HUES48 (cell line): Measurements from ENCODE around the gene JARID2.

Source experiments
- H3K27ac ChIP-seq: one replicate; pipeline ENCODE4 v1.7.0; 2013; ENCODE audit warnings: low read depth, low read length, inconsistent platforms
- H3K27me3 ChIP-seq: 2 replicates; pipeline ENCODE4 v1.6.1; 2013; ENCODE audit warnings: mild to moderate bottlenecking, low read length; ENCODE audit not compliant: control insufficient read depth, insufficient read depth
- H3K36me3 ChIP-seq: 2 replicates; pipeline ENCODE4 v1.6.1; 2013; ENCODE audit warnings: low read length; ENCODE audit not compliant: control insufficient read depth, insufficient read depth
- H3K4me1 ChIP-seq: 2 replicates; pipeline ENCODE4 v1.6.1; 2013; ENCODE audit warnings: mild to moderate bottlenecking, low read length; ENCODE audit not compliant: control insufficient read depth, insufficient read depth
- H3K4me3 ChIP-seq: 2 replicates; pipeline ENCODE4 v1.5.1; 2013; ENCODE audit warnings: mild to moderate bottlenecking, low read depth, low read length
- H3K9ac ChIP-seq: 2 replicates; pipeline ENCODE4 v1.6.1; 2013; ENCODE audit warnings: mild to moderate bottlenecking, low read depth, low read length, moderate library complexity
- H3K9me3 ChIP-seq: 2 replicates; pipeline ENCODE4 v1.6.1; 2013; ENCODE audit warnings: low read length; ENCODE audit not compliant: control insufficient read depth, insufficient read depth

JARID2 gene

GRCh38 chr6:15430186-15430585, 184.3 kb downstream of the JARID2 start:
- H3K9ac ChIP-seq, result no peak overlapping the region
- H3K27me3 ChIP-seq, result no peaks in the 10 kb centered on the region
- peaks cover 99% of the 10 kb centered on the region for H3K4me1 ChIP-seq
- no peak overlapping the region for H3K4me3 ChIP-seq
- H3K36me3 ChIP-seq, result 0 out of 2 replicates have a peak, but pooled peaks cover 8% of the 10 kb centered on the region
- H3K27ac ChIP-seq, result no peak overlapping the region
- H3K9me3 ChIP-seq, result no peaks in the 10 kb centered on the region

GRCh38 chr6:15430931-15431405, 185.1 kb downstream of the JARID2 start:
- H3K9me3 ChIP-seq, result no peaks in the 10 kb centered on the region
- no peak overlapping the region for H3K4me3 ChIP-seq
- no peaks in the 10 kb centered on the region for H3K27me3 ChIP-seq
- no peak overlapping the region for H3K9ac ChIP-seq
- H3K27ac ChIP-seq, result peak overlapping the region; percentile 52
- peaks cover 97% of the 10 kb centered on the region for H3K4me1 ChIP-seq
- no peaks in the 10 kb centered on the region for H3K36me3 ChIP-seq

DNA sequence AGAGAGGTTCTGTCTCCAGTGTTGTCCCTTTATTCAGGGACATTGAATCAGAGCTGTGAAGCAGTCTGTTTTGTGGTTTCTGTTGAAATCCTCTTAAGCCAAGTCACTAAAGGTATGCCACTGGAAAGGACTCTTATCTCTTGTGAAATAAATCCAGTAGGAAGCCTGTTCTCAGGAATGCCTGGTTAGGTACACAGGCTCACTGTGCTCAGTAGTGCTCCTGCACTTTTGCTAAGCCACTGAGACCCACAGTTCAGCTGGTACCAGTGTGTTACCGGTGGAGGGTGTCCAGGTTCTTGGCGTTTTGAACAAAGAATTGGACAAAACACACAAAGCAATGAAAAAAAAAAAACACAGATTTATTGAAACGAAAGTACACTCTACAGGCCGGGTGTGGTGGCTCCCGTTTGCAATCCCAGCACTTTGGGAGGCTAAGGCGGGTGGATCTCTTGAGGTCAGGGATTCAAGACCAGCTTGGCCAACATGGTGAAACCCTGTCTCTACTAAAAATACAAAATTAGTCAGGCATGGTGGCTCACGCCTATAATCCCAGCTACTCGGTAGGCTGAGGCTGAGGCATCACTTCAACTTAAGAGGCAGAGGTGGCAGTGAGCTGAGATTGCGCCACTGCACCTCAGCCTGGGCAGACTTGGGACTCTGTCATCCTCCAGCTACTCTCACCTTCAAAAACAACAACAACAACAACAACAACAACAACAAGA, 186.1 kb downstream of the JARID2 start:
- peak overlapping the region; percentile 52 for H3K27ac ChIP-seq
- H3K9ac ChIP-seq, result no peak overlapping the region
- H3K36me3 ChIP-seq, result no peaks in the 10 kb centered on the region
- H3K27me3 ChIP-seq, result no peaks in the 10 kb centered on the region
- peaks cover 98% of the 10 kb centered on the region for H3K4me1 ChIP-seq
- H3K9me3 ChIP-seq, result no peaks in the 10 kb centered on the region
- no peak overlapping the region for H3K4me3 ChIP-seq

GRCh38 chr6:15433511-15433861, 187.6 kb downstream of the JARID2 start:
- no peaks in the 10 kb centered on the region for H3K9me3 ChIP-seq
- no peaks in the 10 kb centered on the region for H3K27me3 ChIP-seq
- H3K36me3 ChIP-seq, result no peaks in the 10 kb centered on the region
- no peak overlapping the region for H3K27ac ChIP-seq
- H3K4me1 ChIP-seq, result peaks cover 99% of the 10 kb centered on the region
- H3K9ac ChIP-seq, result no peak overlapping the region
- H3K4me3 ChIP-seq, result no peak overlapping the region

- H3K27me3 ChIP-seq, result no peaks in the 10 kb centered on the region
- H3K27ac ChIP-seq, result peak overlapping the region; percentile 76
- H3K36me3 ChIP-seq, result no peaks in the 10 kb centered on the region
- H3K4me1 ChIP-seq, result peaks cover 97% of the 10 kb centered on the region
- no peaks in the 10 kb centered on the region for H3K9me3 ChIP-seq
- H3K9ac ChIP-seq, result no peak overlapping the region
- H3K4me3 ChIP-seq, result no peak overlapping the region
Measured at GRCh38 chr6:15434263-15434662, 188.4 kb downstream of the JARID2 start.

DNA sequence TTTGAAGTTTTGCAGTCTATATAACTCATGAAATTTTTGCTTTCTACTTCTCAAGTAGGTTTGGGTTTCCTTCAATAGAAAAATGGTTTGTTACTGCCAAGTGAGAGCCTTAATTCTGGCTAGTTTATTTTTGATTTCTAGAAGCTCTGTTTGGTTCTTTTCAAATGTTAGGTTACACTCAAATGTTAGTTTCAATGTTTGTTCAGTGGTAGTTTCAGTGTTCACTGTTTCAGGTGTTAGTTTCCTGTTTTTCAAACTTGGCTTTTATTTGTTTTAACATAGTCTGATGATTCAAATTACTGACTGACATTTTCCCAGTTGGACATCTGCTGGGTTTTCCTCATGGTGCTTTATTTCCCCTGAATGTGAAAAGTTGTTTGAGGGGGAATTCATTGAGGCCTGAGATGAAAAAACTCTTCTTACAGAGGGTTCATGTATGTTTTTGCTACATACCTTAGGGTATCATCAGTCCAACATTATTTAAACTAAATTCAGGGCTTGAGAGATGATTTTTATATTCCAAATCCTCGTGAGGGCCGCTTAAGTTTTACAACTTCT, 189.0 kb downstream of the JARID2 start:
- Histone ChIP-seq H3K9me3 (no peaks in the 10 kb centered on the region), H3K36me3 (no peaks in the 10 kb centered on the region), H3K27me3 (no peaks in the 10 kb centered on the region), H3K27ac (peak overlapping the region; percentile 76), H3K4me3 (no peak overlapping the region), H3K9ac (no peak overlapping the region), H3K4me1 (peaks cover 97% of the 10 kb centered on the region)

DNA sequence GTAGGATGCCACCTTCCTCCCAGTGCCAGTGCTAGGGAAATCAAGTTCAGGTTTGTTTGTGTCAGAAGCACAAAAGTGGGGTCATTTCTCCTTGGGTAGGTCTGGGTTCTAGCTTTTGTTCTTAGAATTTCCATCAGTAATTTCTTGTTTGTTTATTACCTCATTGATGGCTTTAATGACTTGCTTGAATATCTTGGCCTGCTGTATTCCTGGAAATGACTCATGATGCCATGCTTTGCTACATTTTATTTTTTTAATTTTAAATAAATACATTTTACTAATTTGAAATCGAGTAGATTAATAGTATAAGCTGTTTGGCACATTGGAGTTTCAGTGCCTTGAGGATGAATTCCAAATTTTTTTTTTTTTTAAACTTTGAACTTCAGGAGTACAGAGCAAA, 189.6 kb downstream of the JARID2 start:
- no peaks in the 10 kb centered on the region for H3K9me3 ChIP-seq
- H3K4me3 ChIP-seq, result no peak overlapping the region
- H3K9ac ChIP-seq, result no peak overlapping the region
- H3K27me3 ChIP-seq, result no peaks in the 10 kb centered on the region
- H3K36me3 ChIP-seq, result no peaks in the 10 kb centered on the region
- peaks cover 97% of the 10 kb centered on the region for H3K4me1 ChIP-seq
- peak overlapping the region; percentile 76 for H3K27ac ChIP-seq

GRCh38 chr6:15436451-15436850, 190.6 kb downstream of the JARID2 start:
- Histone ChIP-seq H3K9ac (no peak overlapping the region), H3K4me1 (peaks cover 97% of the 10 kb centered on the region), H3K27me3 (no peaks in the 10 kb centered on the region), H3K36me3 (no peaks in the 10 kb centered on the region; the same call in 1 of the 2 replicates), H3K27ac (no peak overlapping the region), H3K4me3 (no peak overlapping the region), H3K9me3 (no peaks in the 10 kb centered on the region)

GRCh38 chr6:15437090-15437635, 191.3 kb downstream of the JARID2 start:
- Histone ChIP-seq H3K27ac (no peak overlapping the region), H3K4me1 (peaks cover 90% of the 10 kb centered on the region), H3K36me3 (no peaks in the 10 kb centered on the region; the same call in 1 of the 2 replicates), H3K9me3 (no peaks in the 10 kb centered on the region), H3K9ac (no peak overlapping the region), H3K4me3 (no peak overlapping the region), H3K27me3 (no peaks in the 10 kb centered on the region)

- no peak overlapping the region for H3K9ac ChIP-seq
- H3K27ac ChIP-seq, result peak overlapping the region; percentile 17
- H3K4me3 ChIP-seq, result no peak overlapping the region
- H3K4me1 ChIP-seq, result peaks cover 89% of the 10 kb centered on the region
- H3K36me3 ChIP-seq, result peaks cover 9% of the 10 kb centered on the region
- H3K9me3 ChIP-seq, result no peaks in the 10 kb centered on the region
- H3K27me3 ChIP-seq, result no peaks in the 10 kb centered on the region
Measured at GRCh38 chr6:15439410-15440025, 193.6 kb downstream of the JARID2 start.

DNA sequence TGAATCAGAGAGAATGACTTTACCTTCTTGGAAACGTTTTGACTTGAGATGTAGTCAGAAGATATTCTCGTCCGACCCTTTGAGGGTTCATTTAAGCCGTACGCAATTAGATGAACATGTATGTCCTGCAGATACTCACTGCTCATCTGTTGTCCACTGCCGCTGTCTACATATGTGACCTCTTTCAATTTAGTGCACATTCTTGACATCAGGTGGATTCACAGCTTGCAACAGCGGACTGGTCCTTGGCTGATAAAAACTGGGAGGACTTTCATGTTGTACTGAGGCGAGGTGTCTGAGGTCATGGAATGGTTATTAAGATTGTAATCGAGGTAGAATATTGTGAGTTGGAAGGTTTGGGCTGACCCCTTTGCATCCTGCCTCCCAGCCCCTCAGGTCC, 194.2 kb downstream of the JARID2 start:
- peaks cover 9% of the 10 kb centered on the region for H3K36me3 ChIP-seq
- peak overlapping the region; percentile 17 for H3K27ac ChIP-seq
- H3K27me3 ChIP-seq, result no peaks in the 10 kb centered on the region
- no peak overlapping the region for H3K4me3 ChIP-seq
- H3K9me3 ChIP-seq, result no peaks in the 10 kb centered on the region
- H3K4me1 ChIP-seq, result peaks cover 88% of the 10 kb centered on the region
- no peak overlapping the region for H3K9ac ChIP-seq
